HepG2 (cell line): ENCODE results near the gene ISG20.

Experiments used
- CREB3 ChIP-seq: sonication (generic); formaldehyde crosslinking; IDR thresholded peaks from 2 replicates; pipeline ENCODE4 v1.5.0; 2020; ENCODE audit warnings: missing genetic modification reagents
- CREBL2 ChIP-seq: sonication (generic); formaldehyde crosslinking; IDR thresholded peaks from 2 replicates; pipeline ENCODE4 v1.8.1; 2023; ENCODE audit warnings: missing genetic modification reagents, mild to moderate bottlenecking, borderline replicate concordance
- CTCF ChIP-seq: sonication (generic); formaldehyde crosslinking; IDR thresholded peaks from 2 replicates; pipeline ENCODE4 v1.5.0; 2020; ENCODE audit warnings: mild to moderate bottlenecking, missing genetic modification reagents, moderate library complexity
- POLR2A ChIP-seq, 2 experiments: IDR thresholded peaks; 2 replicates each; pipeline ENCODE4 v1.6.1; 2011; ENCODE audit warnings: low read depth in 2 of 2, low read length in 2 of 2, mild to moderate bottlenecking in 1 of 2, moderate library complexity in 1 of 2; ENCODE audit not compliant: insufficient read depth in 1 of 2
- TBL1XR1 ChIP-seq: fragments of 150-350 bp; IDR thresholded peaks from 2 replicates; pipeline ENCODE4 v1.6.1; 2014; ENCODE audit warnings: borderline replicate concordance, low read length; ENCODE audit not compliant: partially characterized antibody
- ZNF362 ChIP-seq: sonication (generic); formaldehyde crosslinking; IDR thresholded peaks from 2 replicates; pipeline ENCODE4 v1.4.0; 2020; ENCODE audit warnings: missing genetic modification reagents, mild to moderate bottlenecking, borderline replicate concordance

- TF ChIP-seq CREBL2 (CRISPR knock-in tag) (no peak), POLR2A (IDR thresholded peaks at IDR 0.05; ENCODE audit: insufficient read depth in 1 of 2, low read depth in 2 of 2, low read length in 2 of 2) (no peak), CTCF (CRISPR knock-in tag) (no peak), ZNF362 (CRISPR knock-in tag) (no peak), CREB3 (CRISPR knock-in tag) (no peak), TBL1XR1 (no peak)
Observed at GRCh38 chr15:88647351-88648105, 8.7 kb downstream of the ISG20 start.
